T-helper 22 cell (primary cell): ENCODE results near the gene CEP162.
"Not testable (repeated sequence)": the region's sequence is repeated elsewhere in the genome, so short reads cannot be mapped to it uniquely, and the experiment has no call there.

Experiments used
- DNase-seq: peaks from one replicate; pipeline ENCODE4 v3.0.0-alpha.2; 2020; ENCODE audit warnings: low read depth

The CEP162 gene

GRCh38 chr6:84141521-84141920 is 85.9 kb downstream of the CEP162 start:
- DNase-seq = no peak

GRCh38 chr6:84139311-84139710 is 88.1 kb downstream of the CEP162 start:
- no peak for DNase-seq

GRCh38 chr6:84137989-84138575 is 89.4 kb downstream of the CEP162 start:
- no peak for DNase-seq

GRCh38 chr6:84137051-84137375 is 90.4 kb downstream of the CEP162 start:
- DNase-seq = no peak

- DNase-seq = no peak
Observed at GRCh38 chr6:84136364-84137050, 90.9 kb downstream of the CEP162 start.

GRCh38 chr6:84135291-84135690 is 92.2 kb downstream of the CEP162 start:
- no peak for DNase-seq

GRCh38 chr6:84133385-84133784 is 94.1 kb downstream of the CEP162 start:
- DNase-seq = not testable (repeated sequence)

GRCh38 chr6:84129588-84129987 is 97.9 kb downstream of the CEP162 start:
- DNase-seq = not testable (repeated sequence)

- DNase-seq = no peak
Observed at GRCh38 chr6:84123186-84123585, 104.3 kb downstream of the CEP162 start.

- DNase-seq = no peak
Observed at GRCh38 chr6:84119277-84119676, 108.2 kb downstream of the CEP162 start.

- DNase-seq = no peak
Observed at GRCh38 chr6:84118191-84118590, 109.3 kb downstream of the CEP162 start.

GRCh38 chr6:84114933-84115594 is 112.4 kb downstream of the CEP162 start:
- not testable (repeated sequence) for DNase-seq

GRCh38 chr6:84111351-84111750 is 116.1 kb downstream of the CEP162 start:
- DNase-seq = not testable (repeated sequence)

GRCh38 chr6:84107495-84107894 is 119.9 kb downstream of the CEP162 start:
- no peak for DNase-seq

- DNase-seq = not testable (repeated sequence)
Observed at GRCh38 chr6:84105215-84105924, 122.1 kb downstream of the CEP162 start.

GRCh38 chr6:84103029-84103428 is 124.4 kb downstream of the CEP162 start:
- no peak for DNase-seq

GRCh38 chr6:84095156-84095555 is 132.3 kb downstream of the CEP162 start:
- DNase-seq = no peak

GRCh38 chr6:84093441-84094435 is 133.7 kb downstream of the CEP162 start:
- no peak for DNase-seq

- no peak for DNase-seq
Observed at GRCh38 chr6:84089552-84089951, 137.9 kb downstream of the CEP162 start.

GRCh38 chr6:84089081-84089480 is 138.4 kb downstream of the CEP162 start:
- no peak for DNase-seq

- no peak for DNase-seq
Observed at GRCh38 chr6:84086545-84087429, 140.7 kb downstream of the CEP162 start.
